Transverse colon (tissue), 4 donors: ENCODE measurements around the gene RTL3. TPM values are rescaled to one million over a fixed set of nuclear protein-coding genes. Genes with fewer than 3 reads are reported as not detected.
"Not testable (repeated sequence)": the region's sequence is repeated elsewhere in the genome, so short reads cannot be mapped to it uniquely, and the experiment has no call there.

Experiments used
- DNase-seq: peaks from one replicate; pipeline ENCODE4 v3.0.0-alpha.2; 2019
- H3K27ac ChIP-seq, 4 donors: fragments of 200-600 bp; sonication (generic); 2 replicates each; pipeline ENCODE4 v1.5.1; 2016 to 2018; ENCODE audit warnings: inconsistent platforms in 4 of 4
- H3K27me3 ChIP-seq: fragments of 200-600 bp; sonication (generic); 2 replicates; pipeline ENCODE4 v1.5.1; 2017; ENCODE audit warnings: inconsistent platforms
- H3K36me3 ChIP-seq, 4 donors: fragments of 200-600 bp; sonication (generic); 2 replicates each; pipeline ENCODE4 v1.5.1; 2017 to 2019; ENCODE audit warnings: inconsistent platforms in 4 of 4
- H3K4me1 ChIP-seq, 4 donors: fragments of 200-600 bp; sonication (generic); 2 replicates each; pipeline ENCODE4 v1.5.1; 2017 to 2020; ENCODE audit warnings: inconsistent platforms in 4 of 4
- H3K4me3 ChIP-seq, 4 donors: fragments of 200-600 bp; sonication (generic); 1 replicate in 1 of 4; 2 replicates in 3 of 4; pipeline versions ENCODE4 v1.5.1 to v1.6.1; 2017 to 2019; ENCODE audit warnings: inconsistent platforms in 4 of 4
- H3K9me3 ChIP-seq, 2 donors: fragments of 200-600 bp; sonication (generic); 2 replicates each; pipeline ENCODE4 v1.5.1; 2017 to 2019; ENCODE audit warnings: inconsistent platforms in 2 of 2
- EP300 ChIP-seq: sonication (generic); formaldehyde crosslinking; IDR thresholded peaks from one replicate; pipeline ENCODE4 v1.6.1; 2017; ENCODE audit warnings: antibody characterized with exemption, low read depth
- POLR2A ChIP-seq: fragments of 450-650 bp; IDR thresholded peaks from one replicate; pipeline ENCODE4 v1.6.1; 2016; ENCODE audit warnings: antibody characterized with exemption, mild to moderate bottlenecking, moderate library complexity
- POLR2AphosphoS5 ChIP-seq, 3 donors: sonication (generic); formaldehyde crosslinking; IDR thresholded peaks; one replicate each; pipeline ENCODE4 v1.6.1; 2016; ENCODE audit warnings: antibody characterized with exemption in 3 of 3
- WGBS, 2 donors: methylation state at CpG; one replicate each; pipeline ENCODE4 v1.1.5; 2018; ENCODE audit warnings: low coverage in 1 of 2; 5-methylcytosine and 5-hydroxymethylcytosine counted together
- in situ Hi-C, 4 donors: fragments of 200-750 bp; cut with MboI; loops; one replicate each; pipeline versions ENCODE4 v1.15.0 to v1.15.1; 2017; ENCODE audit warnings: low sequenced_read_pairs in 3 of 4, low pct_ligation_motif_present in 1 of 4, low pct_unique_long_range_greater_than_20kb in 1 of 4
- intact Hi-C: fragments of 100-400 bp; cut with DNase I; formaldehyde crosslinking; loops from one replicate; pipeline ENCODE4 v1.15.1; 2023; ENCODE audit warnings: low total_unique reads
- total RNA-seq, 4 donors: library from RNA; depleted of rRNA; stranded (reverse); fragments of >200 nt; gene quantifications; one replicate each; pipeline ENCODE4 v1.1.0, GENCODE V29; 2016
- TF ChIP-seq, protein P1 (sequence below), 5 experiments: fragments of 200-600 bp in 3 of 5; fragments of 450-650 bp in 2 of 5; sonication (generic) in 3 of 5; IDR thresholded peaks; 1 replicate in 2 of 5; 2 replicates in 3 of 5; pipeline ENCODE4 v1.5.1; 2016 to 2017; ENCODE audit warnings: antibody characterized with exemption in 5 of 5, inconsistent platforms in 3 of 5, mild to moderate bottlenecking in 2 of 5, moderate library complexity in 1 of 5

Gene RTL3
- total RNA-seq, 4 donors from 2014 or later: 0.14 to 1.1 TPM; not detected in 2

DNA sequence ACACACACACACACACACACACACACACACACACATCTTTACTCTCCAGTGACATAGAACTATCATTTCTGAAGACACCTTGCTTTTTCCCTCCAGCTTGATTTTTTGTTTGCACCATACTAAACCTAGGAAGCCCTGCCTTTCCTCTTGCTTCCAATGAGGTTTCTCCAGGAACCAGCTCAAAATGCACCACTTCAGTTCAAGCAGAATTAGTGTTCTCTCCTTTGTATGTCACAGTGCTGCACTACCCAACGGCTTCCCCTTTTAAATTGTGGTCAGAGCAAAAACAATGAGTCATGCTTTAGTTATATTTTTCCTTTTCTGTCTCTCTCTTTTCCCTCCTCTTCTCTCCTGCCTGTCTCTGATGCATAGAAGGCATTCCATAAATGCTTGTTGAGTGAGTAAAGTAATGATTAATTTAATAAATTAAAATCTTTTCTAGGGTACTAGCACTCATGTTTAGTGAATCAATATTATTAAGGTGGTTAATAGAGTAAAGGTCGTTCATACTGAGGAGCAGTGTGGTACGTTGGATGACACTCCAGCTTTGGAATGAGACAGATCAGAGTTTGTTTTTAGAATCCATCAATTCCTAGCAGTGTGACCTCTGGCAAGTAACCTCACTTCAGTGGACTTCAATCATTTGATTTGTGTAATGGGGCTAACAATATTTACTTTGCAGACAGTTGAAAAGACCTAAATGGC lies 5.9 kb downstream of the RTL3 start:
- Histone ChIP-seq H3K4me1 (no peaks in the 10 kb centered on the region), H3K4me3 (no peak overlapping the region), H3K27ac (no peak overlapping the region), H3K27me3 (no peaks in the 10 kb centered on the region), H3K9me3 (no peaks in the 10 kb centered on the region), H3K36me3 (no peaks in the 10 kb centered on the region)
- in situ Hi-C loops: no loop called here
- intact Hi-C loops: no loop called here
- no peak for TF ChIP-seq POLR2A
- TF ChIP-seq, protein P1, sequence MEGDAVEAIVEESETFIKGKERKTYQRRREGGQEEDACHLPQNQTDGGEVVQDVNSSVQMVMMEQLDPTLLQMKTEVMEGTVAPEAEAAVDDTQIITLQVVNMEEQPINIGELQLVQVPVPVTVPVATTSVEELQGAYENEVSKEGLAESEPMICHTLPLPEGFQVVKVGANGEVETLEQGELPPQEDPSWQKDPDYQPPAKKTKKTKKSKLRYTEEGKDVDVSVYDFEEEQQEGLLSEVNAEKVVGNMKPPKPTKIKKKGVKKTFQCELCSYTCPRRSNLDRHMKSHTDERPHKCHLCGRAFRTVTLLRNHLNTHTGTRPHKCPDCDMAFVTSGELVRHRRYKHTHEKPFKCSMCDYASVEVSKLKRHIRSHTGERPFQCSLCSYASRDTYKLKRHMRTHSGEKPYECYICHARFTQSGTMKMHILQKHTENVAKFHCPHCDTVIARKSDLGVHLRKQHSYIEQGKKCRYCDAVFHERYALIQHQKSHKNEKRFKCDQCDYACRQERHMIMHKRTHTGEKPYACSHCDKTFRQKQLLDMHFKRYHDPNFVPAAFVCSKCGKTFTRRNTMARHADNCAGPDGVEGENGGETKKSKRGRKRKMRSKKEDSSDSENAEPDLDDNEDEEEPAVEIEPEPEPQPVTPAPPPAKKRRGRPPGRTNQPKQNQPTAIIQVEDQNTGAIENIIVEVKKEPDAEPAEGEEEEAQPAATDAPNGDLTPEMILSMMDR (IDR thresholded peaks at IDR 0.05): no peak
- TF ChIP-seq POLR2AphosphoS5 (IDR thresholded peaks at IDR 0.05): no peak
- TF ChIP-seq EP300: no peak
- no peak for DNase-seq
- WGBS, 2 donors: 33% methylated on average over 3 of the region's 3 CpGs; no CpG with 5 or more reads in 1 of the 2 donors

DNA sequence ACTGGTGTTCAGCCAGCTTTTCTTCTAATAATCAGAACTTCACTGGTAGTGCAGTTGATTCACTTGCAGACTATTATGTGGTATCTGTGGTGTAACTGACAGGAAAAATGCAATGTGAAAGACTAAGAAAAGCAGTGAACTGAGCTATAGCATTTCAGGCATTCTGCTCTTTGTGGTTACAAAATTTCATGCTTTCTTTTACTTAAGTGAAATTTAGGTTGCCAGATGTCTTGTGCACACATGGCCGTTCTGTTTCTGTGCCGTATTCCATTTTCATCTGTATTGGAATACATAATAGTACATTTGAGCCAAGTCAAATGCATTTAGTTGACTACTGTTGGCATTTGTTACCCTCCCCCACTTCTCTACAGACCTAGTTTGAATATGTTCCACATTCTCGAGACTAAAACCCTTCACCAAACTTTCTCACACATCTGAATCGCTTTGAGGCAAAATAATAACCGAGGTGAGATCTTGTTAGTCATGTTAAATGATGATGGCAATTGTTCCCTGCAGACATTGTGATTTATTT lies 8.2 kb downstream of the RTL3 start:
- TF ChIP-seq POLR2A: no peak
- TF ChIP-seq, protein P1 (IDR thresholded peaks at IDR 0.05): no peak
- no peak for TF ChIP-seq EP300
- TF ChIP-seq POLR2AphosphoS5 (IDR thresholded peaks at IDR 0.05): no peak
- no peaks in the 10 kb centered on the region for H3K9me3 ChIP-seq
- no peak overlapping the region for H3K4me3 ChIP-seq
- H3K27ac ChIP-seq: no peak overlapping the region
- 55% methylated on average over 5 of the region's 5 CpGs; no CpG with 5 or more reads in 1 of the 2 donors for WGBS, 2 donors
- H3K36me3 ChIP-seq: no peaks in the 10 kb centered on the region
- no peaks in the 10 kb centered on the region for H3K4me1 ChIP-seq
- no peak for DNase-seq
- intact Hi-C loops (no loop called here), in situ Hi-C loops (no loop called here)
- no peaks in the 10 kb centered on the region for H3K27me3 ChIP-seq

DNA sequence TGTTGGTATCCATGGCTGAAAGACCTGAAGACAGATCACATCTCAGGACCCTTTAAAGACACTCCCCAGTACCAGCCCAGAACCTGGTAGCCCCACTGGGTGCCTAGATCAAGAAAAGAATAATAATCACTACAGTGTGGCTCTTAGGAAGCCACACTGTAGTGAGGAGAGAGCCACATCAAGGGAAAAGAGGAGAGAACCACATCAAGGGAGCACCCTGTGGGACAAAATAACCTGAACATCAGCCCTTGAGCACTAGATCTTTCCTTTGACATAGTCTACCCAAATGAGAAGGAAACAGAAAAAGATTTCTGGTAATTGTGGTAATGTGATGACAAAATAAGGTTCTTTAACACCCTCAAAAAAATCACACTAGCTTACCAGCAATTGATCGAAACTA lies 15.3 kb downstream of the RTL3 start:
- intact Hi-C loops: loop anchor here (5.0 kb wide), 1 partner anchor 397 kb away; no protein-coding TSS in a partner anchor
- TF ChIP-seq POLR2A (no peak), EP300 (no peak), POLR2AphosphoS5 (IDR thresholded peaks at IDR 0.05) (no peak)
- TF ChIP-seq, protein P1 (IDR thresholded peaks at IDR 0.05): no peak
- H3K36me3 ChIP-seq: no peaks in the 10 kb centered on the region
- in situ Hi-C loops: no loop called here
- 94% methylated on average over 1 of the region's 1 CpG; no CpG with 5 or more reads in 1 of the 2 donors for WGBS, 2 donors
- no peak overlapping the region for H3K27ac ChIP-seq
- H3K4me3 ChIP-seq: no peak overlapping the region
- no peak for DNase-seq
- H3K27me3 ChIP-seq: no peaks in the 10 kb centered on the region
- no peaks in the 10 kb centered on the region for H3K9me3 ChIP-seq
- no peaks in the 10 kb centered on the region for H3K4me1 ChIP-seq

DNA sequence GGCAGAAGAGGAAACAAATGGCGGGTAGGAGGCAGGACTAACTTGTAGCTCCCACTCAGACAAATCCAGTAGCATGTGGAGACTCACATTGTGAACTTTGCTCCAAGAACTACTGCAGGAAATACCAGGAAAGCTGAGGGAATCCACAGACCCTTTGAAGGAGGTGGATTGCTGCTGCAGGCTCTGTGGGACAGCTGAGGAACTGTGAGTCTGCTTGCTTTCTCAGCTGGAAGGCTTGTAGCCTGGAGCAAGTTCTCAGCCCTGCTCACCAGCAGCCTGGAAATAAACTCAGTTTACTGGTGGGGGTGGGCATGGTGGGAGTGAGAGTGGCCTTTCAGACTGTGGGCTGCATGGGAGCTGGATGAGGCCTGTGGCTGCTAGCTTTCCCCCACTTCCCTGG lies 16.0 kb downstream of the RTL3 start:
- no peaks in the 10 kb centered on the region for H3K27me3 ChIP-seq
- H3K27ac ChIP-seq: no peak overlapping the region
- no peaks in the 10 kb centered on the region for H3K36me3 ChIP-seq
- in situ Hi-C loops (no loop called here), intact Hi-C loops (loop anchor here (5.0 kb wide), 1 partner anchor 396 kb away; no protein-coding TSS in a partner anchor)
- TF ChIP-seq POLR2AphosphoS5 (IDR thresholded peaks at IDR 0.05) (no peak), EP300 (no peak), POLR2A (no peak)
- TF ChIP-seq, protein P1 (IDR thresholded peaks at IDR 0.05): no peak
- no peak for DNase-seq
- WGBS, 2 donors: 53 to 60% methylated on average over 1 of the region's 1 CpG
- no peaks in the 10 kb centered on the region for H3K4me1 ChIP-seq
- H3K9me3 ChIP-seq: no peaks in the 10 kb centered on the region
- no peak overlapping the region for H3K4me3 ChIP-seq

DNA sequence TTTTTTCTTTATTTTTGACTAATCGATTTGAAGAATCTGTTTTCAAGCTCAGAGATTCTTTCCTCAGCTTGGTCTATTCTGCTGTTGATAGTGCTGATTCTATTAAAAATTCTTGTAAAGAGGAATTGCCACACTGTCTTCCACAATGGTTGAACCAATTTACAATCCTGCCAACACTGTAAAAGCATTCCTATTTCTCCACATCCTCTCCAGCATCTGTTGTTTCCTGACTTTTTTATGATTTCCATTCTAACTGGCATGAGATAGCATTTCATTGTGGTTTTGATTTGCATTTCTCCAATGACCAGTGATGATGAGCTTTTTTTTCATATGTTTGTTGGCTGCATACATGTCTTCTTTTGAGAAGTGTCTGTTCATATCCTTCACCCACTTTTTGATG lies 23.0 kb downstream of the RTL3 start:
- H3K36me3 ChIP-seq, in situ Hi-C loops, H3K4me1 ChIP-seq, DNase-seq, intact Hi-C loops, H3K9me3 ChIP-seq, H3K4me3 ChIP-seq, H3K27ac ChIP-seq, H3K27me3 ChIP-seq: not testable (repeated sequence)
- 85% methylated on average over 1 of the region's 1 CpG; no CpG with 5 or more reads in 1 of the 2 donors for WGBS, 2 donors
